NCI-H146 (cell line): ENCODE measurements around the gene RFC3.
"Not testable (repeated sequence)": the region's sequence is repeated elsewhere in the genome, so short reads cannot be mapped to it uniquely, and the experiment has no call there.

Experiments used
- DNase-seq: peaks from one replicate; lab custom pipeline; 2025; lab: John Stamatoyannopoulos, UW

Gene RFC3, protein sequence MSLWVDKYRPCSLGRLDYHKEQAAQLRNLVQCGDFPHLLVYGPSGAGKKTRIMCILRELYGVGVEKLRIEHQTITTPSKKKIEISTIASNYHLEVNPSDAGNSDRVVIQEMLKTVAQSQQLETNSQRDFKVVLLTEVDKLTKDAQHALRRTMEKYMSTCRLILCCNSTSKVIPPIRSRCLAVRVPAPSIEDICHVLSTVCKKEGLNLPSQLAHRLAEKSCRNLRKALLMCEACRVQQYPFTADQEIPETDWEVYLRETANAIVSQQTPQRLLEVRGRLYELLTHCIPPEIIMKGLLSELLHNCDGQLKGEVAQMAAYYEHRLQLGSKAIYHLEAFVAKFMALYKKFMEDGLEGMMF

DNA sequence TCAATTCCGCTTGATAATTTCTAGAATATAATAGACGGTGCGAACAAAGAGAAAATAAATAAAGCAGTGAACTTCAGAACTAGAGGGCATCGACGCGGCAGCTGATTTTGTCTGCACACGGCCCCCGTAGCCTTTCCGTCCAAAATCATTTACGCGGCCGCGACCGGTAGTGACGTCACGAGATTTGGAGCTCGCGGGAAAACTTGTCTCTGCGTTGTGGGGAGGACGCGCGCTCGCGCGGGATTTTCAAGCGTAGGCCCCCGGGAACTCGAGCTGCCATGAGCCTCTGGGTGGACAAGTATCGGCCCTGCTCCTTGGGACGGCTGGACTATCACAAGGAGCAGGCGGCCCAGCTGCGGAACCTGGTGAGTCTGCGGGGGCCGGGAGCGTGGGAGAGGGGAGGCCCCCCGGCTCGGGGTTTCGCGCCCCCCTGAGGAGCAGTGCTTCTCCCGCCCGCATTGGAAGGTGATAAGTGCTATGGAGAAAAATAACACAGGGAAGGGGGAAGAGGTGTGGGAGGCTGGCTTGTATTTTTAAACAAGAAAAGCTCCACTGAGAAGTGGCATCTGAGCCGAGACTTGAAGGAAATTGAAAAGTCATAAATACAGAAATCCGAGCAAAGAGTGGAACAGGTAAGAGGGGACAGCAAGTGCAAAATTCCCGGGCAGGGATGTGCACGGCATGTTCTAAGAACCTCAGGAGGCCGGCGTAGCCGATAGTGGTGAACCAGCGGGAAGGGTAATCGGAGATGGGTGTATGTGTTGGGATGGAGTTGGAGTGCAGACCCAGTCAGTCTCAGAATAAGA lies at the start of gene RFC3:
TSS of gene RFC3 (plus strand) at position 249 of the 806 bp plus-strand sequence. CDS start at position 279, 30 bp downstream.
- DNase-seq = peak; percentile 95

- no peak for DNase-seq
These were observed 46.7 kb upstream of the RFC3 start for GRCh38 chr13:33771296-33771695.

- no peak for DNase-seq
These were observed 44.0 kb upstream of the RFC3 start for GRCh38 chr13:33773790-33774462.

GRCh38 chr13:33775339-33776108 lies 42.4 kb upstream of the RFC3 start:
- peak; percentile 24 for DNase-seq

DNA sequence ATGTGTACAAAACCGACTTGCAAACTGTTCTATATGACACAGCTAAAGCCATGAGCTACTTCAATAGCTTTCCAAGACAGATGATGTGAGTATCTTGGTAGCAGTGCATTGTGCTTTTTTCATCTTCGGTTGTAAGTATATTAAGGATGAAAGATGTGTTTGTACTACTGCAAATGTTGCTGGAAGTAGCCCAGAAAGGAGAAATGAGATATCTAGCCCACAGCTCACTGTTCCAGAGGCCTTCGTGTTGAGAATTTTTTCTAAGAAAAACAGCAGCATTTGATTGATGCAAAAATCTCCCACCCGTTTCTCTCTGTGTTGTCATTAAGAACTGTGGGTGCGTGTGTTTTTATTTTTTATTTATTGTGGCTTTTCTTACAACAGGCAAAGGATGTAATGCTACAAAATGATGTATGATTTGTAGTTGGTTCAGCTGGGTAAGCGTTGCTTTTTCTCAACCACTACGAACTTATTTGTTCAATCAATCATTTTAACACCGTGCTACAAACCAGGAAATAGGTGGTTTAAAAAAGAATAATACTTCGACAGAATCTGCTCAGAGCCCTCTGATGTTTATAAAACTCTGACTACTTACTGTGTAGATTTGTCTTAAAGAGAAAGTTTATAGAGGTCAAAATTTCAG lies 41.6 kb upstream of the RFC3 start:
- DNase-seq = peak; percentile 14

DNA sequence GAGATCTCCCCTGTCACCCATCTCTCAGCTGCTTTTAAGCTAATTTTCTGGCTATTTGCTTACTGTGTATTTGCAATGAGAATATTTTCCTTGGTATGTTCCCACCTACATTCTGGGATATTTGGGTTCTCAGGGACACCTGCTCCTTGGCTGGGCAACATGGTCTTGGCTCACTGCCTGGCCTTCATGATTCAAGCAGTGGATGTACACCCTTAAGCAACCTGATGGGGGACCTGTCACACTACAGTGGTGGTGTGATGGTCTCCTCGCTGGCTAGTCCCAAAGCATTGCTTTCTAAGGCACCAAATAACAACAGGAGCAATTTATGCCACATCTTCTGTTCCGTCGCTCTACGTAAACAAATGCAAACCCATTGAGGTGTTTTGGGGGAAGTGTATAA lies 35.3 kb upstream of the RFC3 start:
- DNase-seq = no peak

- not testable (repeated sequence) for DNase-seq
These were observed 34.7 kb upstream of the RFC3 start for GRCh38 chr13:33783212-33783611.

DNA sequence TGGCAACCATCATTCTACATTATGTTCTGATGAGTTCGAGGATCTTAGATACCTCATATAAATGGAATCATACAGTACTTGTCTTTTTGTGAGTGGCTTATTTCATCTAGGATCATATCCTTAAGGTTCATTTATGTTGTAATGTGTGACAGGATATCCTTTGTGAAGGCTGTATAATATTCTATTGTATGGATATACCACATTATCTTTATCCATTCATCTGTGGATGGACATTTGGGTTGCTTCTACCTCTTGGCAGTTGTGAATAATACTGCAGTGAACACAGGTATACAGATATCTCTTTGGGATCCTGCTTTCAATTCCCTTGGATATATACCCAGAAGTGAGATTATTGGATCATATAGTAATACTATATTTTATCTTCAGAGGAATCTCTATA lies 33.2 kb upstream of the RFC3 start:
- no peak for DNase-seq

DNA sequence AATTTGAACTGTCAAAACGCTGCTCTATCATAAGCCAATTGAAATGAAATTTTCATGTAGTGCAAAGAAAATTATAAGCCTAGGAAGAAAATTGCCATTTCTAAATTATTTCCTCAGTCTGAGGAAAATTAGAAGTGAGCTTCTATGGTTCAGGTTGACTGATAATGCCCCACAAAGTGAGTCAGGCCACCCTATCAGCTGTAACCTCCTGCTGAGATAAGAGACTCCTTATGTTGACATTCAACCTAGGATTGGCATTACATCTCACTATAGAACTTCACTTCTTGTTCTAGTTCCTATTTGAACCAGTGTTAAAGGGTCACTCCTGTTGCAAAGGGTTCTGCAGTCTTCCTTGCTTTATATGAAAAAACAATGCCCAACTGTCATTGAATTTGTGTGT lies 32.6 kb upstream of the RFC3 start:
- DNase-seq = peak; percentile 74

DNA sequence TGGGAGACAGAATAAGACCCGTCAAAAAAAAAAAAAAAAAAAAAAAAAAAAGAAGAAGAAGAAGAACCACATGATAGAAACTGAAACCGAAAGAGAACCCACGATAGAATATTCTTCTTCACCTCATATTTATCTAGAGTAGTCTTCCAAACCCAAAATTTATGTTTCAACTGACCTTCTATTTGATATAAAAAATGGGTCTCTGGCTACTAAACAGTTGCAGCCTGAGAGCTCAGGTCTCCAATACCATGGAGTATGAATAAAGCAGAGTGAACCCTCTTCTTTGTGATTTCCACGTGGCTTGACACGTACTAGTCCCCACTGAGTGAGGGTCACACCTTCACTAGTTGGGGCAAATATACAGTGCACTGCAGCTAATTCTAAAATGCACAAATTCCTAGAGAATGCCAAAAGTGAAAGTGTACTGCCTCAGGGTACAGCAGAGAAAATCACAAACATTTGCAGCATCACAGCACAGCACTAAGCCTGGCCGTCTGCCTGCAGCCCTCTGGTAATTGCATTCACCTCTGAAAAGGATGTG lies 30.8 kb upstream of the RFC3 start:
- DNase-seq = peak; percentile 8

DNA sequence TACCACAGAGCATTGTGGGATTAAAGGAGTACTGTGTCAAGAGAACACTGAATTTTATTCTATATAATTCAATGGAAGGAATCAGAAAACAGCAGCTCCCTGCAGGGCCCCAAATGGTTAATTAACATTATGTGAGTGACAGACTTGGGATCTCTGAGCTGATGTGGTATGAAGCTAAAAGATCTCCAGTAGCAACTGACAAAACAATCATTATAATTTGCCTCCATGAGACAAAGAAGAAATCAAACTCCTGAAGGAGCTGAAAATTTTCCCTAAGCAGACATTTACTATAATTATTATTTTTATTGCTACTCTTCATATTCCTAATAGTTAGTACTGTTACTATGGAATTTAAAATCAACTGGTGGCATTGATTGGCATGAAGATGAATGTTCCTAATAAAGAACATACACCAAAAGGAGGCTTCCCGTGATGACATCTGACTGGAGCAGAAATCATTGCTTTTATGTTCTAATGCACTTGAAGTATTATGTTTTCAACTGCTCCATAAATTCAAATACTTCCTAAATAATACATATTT lies 28.8 kb upstream of the RFC3 start:
- no peak for DNase-seq

- DNase-seq = no peak
These were observed 28.2 kb upstream of the RFC3 start for GRCh38 chr13:33789739-33790138.

GRCh38 chr13:33793726-33794125 lies 24.2 kb upstream of the RFC3 start:
- DNase-seq = no peak

- DNase-seq = no peak
These were observed 23.4 kb upstream of the RFC3 start for GRCh38 chr13:33794576-33794975.

DNA sequence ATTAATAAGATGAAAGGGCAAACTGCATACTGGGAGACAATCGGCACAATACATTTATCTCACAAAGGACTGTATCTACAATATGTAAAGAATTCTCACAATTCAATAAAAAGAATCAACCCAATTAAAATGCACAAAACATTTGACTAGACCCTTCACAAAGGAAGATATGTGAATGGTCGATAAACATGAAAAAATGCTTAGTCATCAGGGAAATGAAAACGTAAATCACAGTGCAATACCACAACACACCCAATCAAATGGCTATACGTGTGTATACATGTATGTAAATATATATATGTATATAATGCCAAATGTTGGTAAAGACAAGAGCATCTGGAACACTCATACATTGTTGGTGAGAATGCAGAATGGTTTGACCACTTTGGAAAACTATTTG lies 21.9 kb upstream of the RFC3 start:
- DNase-seq = no peak

- no peak for DNase-seq
These were observed 20.3 kb upstream of the RFC3 start for GRCh38 chr13:33797622-33798021.

DNA sequence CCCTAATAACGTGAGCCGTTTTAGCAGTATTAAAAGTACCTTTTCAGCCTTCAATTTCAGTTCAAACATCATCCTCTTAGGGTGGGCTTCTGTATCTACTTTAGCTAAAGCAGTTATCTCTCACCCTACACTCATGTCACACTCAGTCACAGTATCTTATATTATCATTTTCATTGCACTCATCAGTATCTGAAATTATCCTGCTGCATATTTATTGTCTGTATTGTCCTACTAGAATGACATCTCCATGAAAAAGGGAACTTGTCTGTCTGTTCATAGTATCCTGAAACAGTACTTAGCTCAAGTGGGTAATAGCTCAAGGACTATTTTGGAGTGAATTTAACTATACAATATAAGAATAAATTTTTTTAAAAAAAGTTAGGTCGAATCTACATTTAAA lies 19.9 kb upstream of the RFC3 start:
- no peak for DNase-seq

GRCh38 chr13:33799950-33800592 lies 17.9 kb upstream of the RFC3 start:
- DNase-seq = peak; percentile 37

DNA sequence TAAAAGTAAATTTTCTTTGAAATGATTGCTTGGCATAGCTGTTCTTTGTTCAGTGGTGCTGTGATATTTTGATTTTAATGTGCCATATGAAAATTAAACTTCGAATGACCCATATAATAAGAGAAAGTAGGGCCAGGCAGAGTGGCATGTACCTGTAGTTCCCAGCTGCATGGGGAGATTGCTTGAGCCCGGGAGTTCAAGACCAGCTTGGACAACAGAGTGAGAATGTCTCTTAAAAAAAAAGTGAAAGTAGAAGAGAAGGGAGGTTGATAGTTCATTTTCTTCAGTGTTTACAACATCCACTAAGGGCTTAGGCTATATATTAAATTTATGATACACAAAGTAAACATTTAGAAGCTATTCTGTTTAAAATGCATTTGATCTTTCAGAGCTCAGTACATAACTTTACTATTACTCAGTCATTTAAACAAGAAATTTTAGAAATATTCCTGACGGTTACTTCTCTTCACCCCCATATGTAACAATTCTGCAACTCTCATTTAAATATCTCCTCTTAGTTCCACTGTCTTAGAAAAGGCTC lies 17.2 kb upstream of the RFC3 start:
- DNase-seq = no peak
